ENCODE measurements around the gene HOXB7. TPM values are rescaled to one million over a fixed set of nuclear protein-coding genes. Genes with fewer than 3 reads are reported as not detected.

HOXB7 gene
- total and polyA plus RNA-seq, 10 of the 15 experiments (the other 5 are each of a cell fraction or from before 2014, with no cell fraction given), result 2.8 to 7.4 (median 4.2) TPM

GRCh38 chr17:48632579-48633265 is 21.9 kb upstream of the HOXB7 start:
- H3K4me3 ChIP-seq, result no peak overlapping the region
- SMC1A ChIA-PET (ENCODE audit: uncharacterized antibody, unreplicated experiment), result interaction anchor here (0.7 to 1.4 kb wide), 4 partner anchors 22 to 246 kb away, joined by 3 to 4 read pairs (median 3); no protein-coding TSS in a partner anchor
- in situ Hi-C loops (cut with MboI) (no loop called here), intact Hi-C loops (cut with micrococcal nuclease; ENCODE audit: unreplicated experiment) (no loop called here)
- RAD21 ChIA-PET (ENCODE audit: unreplicated experiment), result no interaction called here
- FAIRE-seq, result no peak
- no peak for ATAC-seq
- 38% methylated on average over 7 of the region's 7 CpGs for WGBS (ENCODE audit: insufficient coverage, insufficient replicate concordance, low lambda C conversion rate, missing lambda C conversion rate)
- no peaks in the 10 kb centered on the region for H3K9me3 ChIP-seq (replicated peaks; ENCODE audit: control insufficient read depth, insufficient read depth, low read length)
- no peaks in the 10 kb centered on the region for H4K20me1 ChIP-seq (ENCODE audit: control insufficient read depth, insufficient read depth)
- CTCF ChIA-PET, result interaction anchor here (0.9 to 1.5 kb wide), 5 partner anchors 9 to 46 kb away, joined by 3 to 6 read pairs (median 3); no protein-coding TSS in a partner anchor
- H2AFZ ChIP-seq (ENCODE audit: control insufficient read depth, low read depth, low read length), result no peak overlapping the region
- peak overlapping the region; percentile 54; the same call in 1 of the 2 replicates for H3K4me2 ChIP-seq (ENCODE audit: control insufficient read depth, insufficient read depth)
- BruUV-seq (replicated peaks), result no TSS peak
- H3K27me3 ChIP-seq (replicated peaks in 1 of 2; ENCODE audit: control insufficient read depth in 2 of 2, insufficient read depth in 2 of 2, low read length in 1 of 2), result peaks cover 8 to 13% of the 10 kb centered on the region in 2 experiments
- H3K9ac ChIP-seq (ENCODE audit: control insufficient read depth, insufficient read depth, low read length), result no peak overlapping the region
- POLR2A ChIA-PET, result interaction anchor here (0.6 kb wide), 1 partner anchor 694 kb away, joined by 6 read pairs; no protein-coding TSS in a partner anchor
- peaks cover 17% of the 10 kb centered on the region for H3K4me1 ChIP-seq (ENCODE audit: control insufficient read depth, insufficient read depth, low read length)
- H3K27ac ChIP-seq (ENCODE audit: control insufficient read depth, insufficient read depth), result no peak overlapping the region
- no peaks in the 10 kb centered on the region for H3K79me2 ChIP-seq (ENCODE audit: control insufficient read depth, insufficient read depth, low read length)
- no peak for DNase-seq (ENCODE audit: low read depth, low spot score)
- H3K36me3 ChIP-seq (ENCODE audit: control insufficient read depth in 2 of 2, insufficient read depth in 2 of 2, low read length in 1 of 2), result no peaks in the 10 kb centered on the region; a peak in 1 of 4 replicates
- TF ChIP-seq YY1 (IDR thresholded peaks at IDR 0.05; ENCODE audit: low read depth, low read length) (peak; percentile 47; the same call in 1 of the 2 replicates), MLLT1 (IDR thresholded peaks at IDR 0.05) (no peak), MYB (IDR thresholded peaks at IDR 0.05; ENCODE audit: borderline replicate concordance, low read depth, low read length) (no peak), EED (IDR thresholded peaks at IDR 0.05; ENCODE audit: low read depth) (no peak), SUPT20H (IDR thresholded peaks at IDR 0.05; ENCODE audit: borderline replicate concordance, control insufficient read depth, low read depth, low read length) (no peak)
- TF ChIP-seq, protein P1, sequence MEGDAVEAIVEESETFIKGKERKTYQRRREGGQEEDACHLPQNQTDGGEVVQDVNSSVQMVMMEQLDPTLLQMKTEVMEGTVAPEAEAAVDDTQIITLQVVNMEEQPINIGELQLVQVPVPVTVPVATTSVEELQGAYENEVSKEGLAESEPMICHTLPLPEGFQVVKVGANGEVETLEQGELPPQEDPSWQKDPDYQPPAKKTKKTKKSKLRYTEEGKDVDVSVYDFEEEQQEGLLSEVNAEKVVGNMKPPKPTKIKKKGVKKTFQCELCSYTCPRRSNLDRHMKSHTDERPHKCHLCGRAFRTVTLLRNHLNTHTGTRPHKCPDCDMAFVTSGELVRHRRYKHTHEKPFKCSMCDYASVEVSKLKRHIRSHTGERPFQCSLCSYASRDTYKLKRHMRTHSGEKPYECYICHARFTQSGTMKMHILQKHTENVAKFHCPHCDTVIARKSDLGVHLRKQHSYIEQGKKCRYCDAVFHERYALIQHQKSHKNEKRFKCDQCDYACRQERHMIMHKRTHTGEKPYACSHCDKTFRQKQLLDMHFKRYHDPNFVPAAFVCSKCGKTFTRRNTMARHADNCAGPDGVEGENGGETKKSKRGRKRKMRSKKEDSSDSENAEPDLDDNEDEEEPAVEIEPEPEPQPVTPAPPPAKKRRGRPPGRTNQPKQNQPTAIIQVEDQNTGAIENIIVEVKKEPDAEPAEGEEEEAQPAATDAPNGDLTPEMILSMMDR (IDR thresholded peaks at IDR 0.05 in 2 of 3, conservative IDR thresholded peaks at IDR 0.05 in 1 of 3; ENCODE audit: control insufficient read depth in 2 of 3, extremely low read depth in 1 of 3, insufficient read depth in 1 of 3, low read depth in 3 of 3, low read length in 3 of 3), result no peak

Data from GM12878 (cell line).